Middle frontal gyrus (tissue), 1 donor: ENCODE data around the gene RAI1.

Experiments used
- DNase-seq: peaks from one replicate; pipeline ENCODE4 v3.0.0-alpha.2; 2015; ENCODE audit warnings: low spot score; ENCODE audit errors: extremely low spot score

Gene RAI1

DNA sequence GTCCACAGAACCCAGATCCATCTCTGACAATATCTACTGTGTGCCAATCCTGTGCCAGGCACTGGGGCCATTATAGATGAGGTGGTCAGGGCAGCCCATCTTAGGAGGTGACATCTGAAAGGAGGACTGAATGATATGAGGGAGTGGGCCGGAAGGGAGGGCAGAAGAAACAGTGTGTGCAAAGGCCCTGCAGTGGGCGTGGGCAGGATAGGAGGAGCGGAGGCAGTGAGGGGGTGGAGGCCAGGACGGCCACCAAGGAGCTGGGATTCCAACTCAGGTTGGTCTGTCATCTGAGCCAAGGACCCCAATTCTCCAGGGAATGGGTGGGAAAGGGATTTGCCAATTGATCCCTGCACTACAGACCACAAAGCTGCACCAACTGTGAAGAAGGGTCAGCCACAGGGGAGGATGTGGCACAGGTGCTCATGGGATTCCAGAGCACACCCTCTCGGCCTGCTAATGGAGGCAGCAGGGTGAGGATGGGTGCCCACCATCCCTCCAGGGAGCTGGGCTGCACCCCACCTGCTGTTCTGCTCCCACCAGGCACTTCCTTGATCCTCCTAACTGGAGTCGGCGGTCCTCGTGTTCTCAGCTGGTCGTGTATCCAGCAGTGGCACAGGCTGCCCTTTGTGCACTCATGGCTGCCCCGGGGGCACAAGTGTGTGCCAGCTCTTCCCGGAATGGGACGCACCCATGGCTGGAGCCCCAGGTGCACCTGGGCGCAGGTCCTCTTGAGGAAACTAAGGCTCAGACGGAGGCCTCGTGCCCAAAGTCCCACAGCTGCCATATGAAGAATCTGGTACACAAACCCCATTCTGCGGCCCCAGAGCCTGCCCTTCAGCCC, 145.9 kb downstream of the RAI1 start:
- no peak for DNase-seq

- DNase-seq = no peak
These were observed 146.8 kb downstream of the RAI1 start for GRCh38 chr17:17827826-17828621.

GRCh38 chr17:17830269-17830567, 149.0 kb downstream of the RAI1 start:
- DNase-seq = no peak

DNA sequence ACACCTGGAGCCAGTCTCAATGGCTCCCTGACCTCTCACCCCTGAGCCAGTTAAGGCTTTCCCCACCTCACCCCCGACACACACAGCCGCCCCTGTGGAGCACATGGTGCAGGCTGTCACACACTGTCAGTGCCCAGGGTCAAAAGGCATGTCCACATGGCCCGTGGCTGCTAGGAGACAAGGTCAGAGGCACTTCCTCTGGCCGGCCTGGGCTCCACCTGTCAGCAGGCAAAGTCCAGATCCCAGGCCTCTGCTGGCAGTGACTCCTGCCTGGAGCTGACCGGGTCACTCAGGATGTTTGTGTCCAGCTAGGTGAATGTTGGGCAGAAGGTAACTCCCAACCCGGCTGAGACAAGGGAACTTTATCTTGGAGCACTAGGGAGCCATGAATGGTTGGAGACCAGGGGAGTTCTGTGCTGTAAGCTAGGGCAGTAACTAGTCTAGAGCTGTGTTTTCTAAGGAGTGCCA, 149.5 kb downstream of the RAI1 start:
- DNase-seq = no peak

GRCh38 chr17:17831208-17832031, 150.2 kb downstream of the RAI1 start:
- no peak for DNase-seq

- no peak for DNase-seq
These were observed 150.7 kb downstream of the RAI1 start for GRCh38 chr17:17832032-17832363.

DNA sequence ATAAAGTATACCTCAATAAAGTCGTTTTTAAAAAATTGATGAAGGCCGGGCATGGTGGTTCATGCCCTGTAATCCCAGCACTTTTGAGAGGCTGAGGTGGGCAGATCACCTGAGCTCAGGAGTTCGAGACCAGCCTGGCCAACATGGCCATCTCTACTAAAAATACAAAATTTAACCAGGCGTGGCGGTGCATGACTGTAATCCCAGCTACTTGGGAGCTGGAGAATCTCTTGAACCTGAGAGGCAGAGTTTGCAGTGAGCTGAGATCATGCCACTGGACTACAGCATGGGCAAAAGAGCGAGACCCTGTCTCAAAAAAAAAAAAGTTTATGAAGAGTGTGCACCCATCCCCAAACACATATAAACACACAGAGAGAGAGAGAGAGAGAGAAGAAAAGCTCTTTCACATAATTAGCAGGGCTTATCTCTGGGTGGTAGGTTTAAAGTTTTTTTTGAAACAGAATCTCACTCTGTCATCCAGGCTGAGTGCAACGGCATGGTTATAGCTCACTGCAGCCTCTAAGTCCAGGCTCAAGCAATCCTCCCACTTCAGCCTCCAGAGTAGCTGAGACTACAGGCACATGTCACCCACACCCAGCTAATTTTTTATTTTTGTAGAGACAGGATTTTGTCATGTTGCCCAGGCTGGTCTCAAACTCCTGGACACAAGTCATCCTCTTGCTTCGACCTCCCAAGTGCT, 152.6 kb downstream of the RAI1 start:
- no peak for DNase-seq

DNA sequence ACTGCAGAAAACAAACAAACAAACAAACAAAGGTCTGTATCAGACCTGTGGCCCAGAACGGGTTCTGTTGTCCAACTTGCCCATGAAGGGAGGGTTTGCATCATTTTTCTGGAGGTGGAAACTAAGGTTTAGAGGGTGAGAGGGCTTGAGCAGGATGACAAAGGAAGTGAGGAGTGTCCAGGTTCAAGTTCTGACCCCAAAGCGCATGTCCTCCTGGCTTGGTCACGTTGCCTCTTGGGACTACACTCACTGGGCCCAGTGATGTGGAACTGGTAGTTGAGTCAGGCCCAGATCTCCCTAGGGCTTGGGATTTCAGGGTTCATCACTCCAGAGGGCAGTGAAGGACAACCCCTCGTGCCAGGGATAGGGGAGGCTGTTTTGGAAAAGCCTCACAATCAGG, 153.7 kb downstream of the RAI1 start:
- no peak for DNase-seq

DNA sequence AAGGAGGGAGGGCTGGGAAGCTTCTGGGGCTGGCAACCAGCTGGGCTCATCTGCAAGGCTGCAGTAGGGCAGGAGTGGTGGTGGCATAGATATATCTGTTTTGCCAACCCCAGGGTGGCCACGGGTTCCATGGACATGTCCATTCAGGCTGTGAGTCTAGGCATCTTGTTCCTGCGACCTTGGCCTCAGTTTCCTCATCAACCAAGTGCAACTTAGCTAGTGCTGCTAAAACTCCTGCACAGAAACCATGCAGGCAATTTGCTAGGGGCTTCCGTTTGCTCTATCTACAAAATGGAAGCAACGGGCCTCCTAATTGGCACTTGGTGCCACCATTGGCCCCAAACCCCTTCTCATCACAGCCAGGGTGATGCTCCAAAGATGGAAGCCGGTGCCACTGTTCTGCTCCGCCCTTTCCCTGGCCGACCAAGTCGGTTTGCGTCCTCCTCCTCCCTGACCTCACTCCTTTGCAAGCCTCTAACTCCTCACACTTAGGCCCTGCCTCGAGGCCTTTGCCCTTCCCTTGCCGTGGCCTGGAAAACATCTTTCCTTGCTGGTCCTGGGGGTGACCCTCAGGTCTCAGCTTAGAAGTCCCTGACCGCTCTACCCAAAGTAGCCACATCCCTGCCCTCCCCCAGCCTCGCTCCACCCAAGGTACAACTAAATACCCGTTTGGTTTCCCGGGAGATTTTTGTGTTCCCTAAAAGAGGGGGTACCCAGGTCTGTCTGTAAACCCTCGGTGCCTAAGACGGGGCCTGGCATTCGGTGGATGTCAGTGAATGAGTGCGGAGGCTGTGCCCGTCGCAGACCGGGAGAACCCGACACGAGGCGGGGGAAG, 154.4 kb downstream of the RAI1 start:
- DNase-seq = no peak

GRCh38 chr17:17836250-17836817, 155.1 kb downstream of the RAI1 start:
- peak; percentile 98 for DNase-seq

GRCh38 chr17:17836818-17837379, 155.6 kb downstream of the RAI1 start, which contains the start of gene SREBF1:
TSS of gene SREBF1 (minus strand) at chr17:17836986. CDS start at chr17:17836817, 169 bp downstream.
- no peak for DNase-seq

DNA sequence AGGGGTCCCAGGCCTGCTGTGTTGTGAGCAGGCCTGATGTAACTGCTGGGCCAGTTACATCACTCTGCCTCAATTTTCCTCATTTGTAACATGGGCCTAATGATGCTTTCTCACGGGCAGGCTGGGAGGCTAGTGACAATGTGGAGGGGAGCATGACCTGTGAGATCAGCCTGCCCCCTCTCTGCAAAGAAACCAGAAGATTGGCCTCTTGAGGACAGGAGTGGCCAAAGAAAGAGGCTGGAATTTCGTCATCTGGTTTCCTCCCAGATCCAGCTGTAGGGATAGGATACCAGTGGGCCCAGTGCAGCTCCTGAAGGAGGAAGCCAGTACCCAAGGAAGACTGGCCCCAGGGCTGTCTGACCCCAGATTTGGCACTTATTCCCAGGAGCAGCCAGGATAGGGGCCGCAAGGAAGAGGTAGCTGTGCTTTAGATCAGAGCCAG, 156.1 kb downstream of the RAI1 start:
- DNase-seq = no peak

DNA sequence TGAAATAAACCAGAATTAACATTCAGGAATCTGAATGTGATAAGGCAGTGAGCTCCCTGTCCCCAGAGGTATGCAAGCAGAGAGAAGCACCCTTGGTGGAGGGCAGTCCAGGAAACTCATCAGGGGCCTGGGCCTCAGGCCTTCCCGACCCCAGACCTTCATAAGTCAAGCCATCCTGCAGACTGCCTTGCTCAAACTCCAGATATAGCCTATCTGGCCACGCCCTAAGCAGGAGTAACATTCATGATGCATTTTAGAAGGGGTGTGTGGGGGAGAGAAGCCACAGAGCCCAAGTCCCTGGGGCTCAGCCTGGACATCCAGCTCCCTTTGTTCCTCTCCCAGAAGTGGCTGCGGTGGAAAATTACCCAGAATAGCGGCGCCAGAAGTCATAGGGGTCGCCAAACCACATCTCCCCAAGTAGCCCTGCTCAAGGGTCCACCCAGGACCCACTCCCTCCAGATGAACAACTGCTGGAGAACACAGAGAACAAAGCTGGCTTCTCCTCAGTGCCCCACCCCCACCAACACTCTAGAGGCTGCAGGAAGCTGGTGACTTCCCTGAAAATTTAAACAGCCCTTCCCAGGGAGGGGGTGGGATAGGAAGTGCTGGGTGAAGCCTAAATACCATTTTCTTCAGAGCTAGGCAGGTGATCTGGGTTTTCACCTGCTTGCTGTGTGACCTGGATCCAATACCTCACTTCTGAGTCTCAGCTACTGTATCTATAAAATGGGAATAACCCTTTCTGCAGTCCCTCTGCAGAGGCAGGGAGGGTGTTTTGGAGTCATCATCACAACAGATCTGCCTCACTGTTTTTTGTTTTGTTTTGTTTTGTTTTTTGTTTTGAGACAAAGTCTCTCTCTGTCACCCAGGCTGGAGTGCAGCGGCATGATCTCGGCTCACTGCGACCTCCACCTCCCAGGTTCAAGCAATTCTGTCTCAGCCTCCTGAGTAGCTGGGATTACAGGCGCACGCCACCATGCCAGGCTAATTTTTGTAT, 157.0 kb downstream of the RAI1 start:
- DNase-seq = no peak

- DNase-seq = peak; percentile 76
These were observed 158.8 kb downstream of the RAI1 start for GRCh38 chr17:17839791-17840707.

GRCh38 chr17:17840751-17841591, 159.7 kb downstream of the RAI1 start:
- no peak for DNase-seq

DNA sequence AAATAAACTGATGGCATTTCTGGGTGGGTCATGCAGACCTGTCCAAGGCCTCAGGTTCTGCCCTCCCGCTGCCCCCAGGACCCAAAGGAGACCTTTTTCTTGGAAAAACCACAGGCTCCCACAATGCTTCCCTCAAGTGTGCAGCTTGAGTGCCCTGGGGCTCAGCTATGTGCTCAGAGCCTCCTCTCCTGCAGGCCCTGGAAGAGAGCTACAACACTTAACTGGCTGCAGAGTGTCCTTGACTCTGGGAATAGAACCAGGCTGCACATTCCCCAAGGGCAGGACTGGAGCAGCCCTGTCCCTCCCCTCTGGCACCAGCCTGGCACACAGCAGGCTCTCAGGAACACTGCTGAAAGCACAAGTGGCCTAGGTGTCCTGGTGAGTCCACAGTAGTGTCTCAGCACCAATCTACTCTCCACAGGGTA, 160.4 kb downstream of the RAI1 start:
- no peak for DNase-seq
